Fibroblast of lung (primary cell): ENCODE results near the gene SGO1.
"Not testable (repeated sequence)": the region's sequence is repeated elsewhere in the genome, so short reads cannot be mapped to it uniquely, and the experiment has no call there.

Source experiments
- EZH2 ChIP-seq: IDR thresholded peaks from 2 replicates; pipeline ENCODE4 v1.5.1; 2012; ENCODE audit warnings: low read length, control low read depth, mild to moderate bottlenecking; ENCODE audit errors: missing control alignments
- TF ChIP-seq, protein P1 (sequence below), 2 donors: IDR thresholded peaks in 1 of 2; conservative IDR thresholded peaks in 1 of 2; 1 replicate in 1 of 2; 2 replicates in 1 of 2; pipeline ENCODE4 v1.5.1; 2011 to 2012; ENCODE audit warnings: low read length in 2 of 2, control low read depth in 1 of 2, inconsistent platforms in 1 of 2, low read depth in 1 of 2, mild to moderate bottlenecking in 1 of 2

DNA sequence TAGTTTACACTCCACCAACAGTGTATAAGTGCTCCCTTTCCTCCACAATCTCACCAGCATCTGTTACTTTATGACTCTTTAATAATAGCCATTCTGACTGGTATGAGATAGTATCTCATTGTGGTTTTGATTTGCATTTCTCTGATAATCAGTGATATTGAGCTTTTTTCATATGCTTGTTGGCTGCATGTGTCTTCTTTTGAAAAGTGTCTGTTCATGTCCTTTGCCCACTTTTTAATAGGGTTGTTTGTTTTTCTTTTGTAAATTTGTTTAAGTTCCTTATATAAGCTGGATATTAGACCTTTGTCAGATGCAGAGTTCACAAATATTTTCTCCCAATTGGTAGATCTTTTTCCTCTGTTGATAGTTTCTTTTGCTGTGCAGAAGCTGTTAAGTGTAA, 19.9 kb upstream of the SGO1 start:
- TF ChIP-seq, protein P1, sequence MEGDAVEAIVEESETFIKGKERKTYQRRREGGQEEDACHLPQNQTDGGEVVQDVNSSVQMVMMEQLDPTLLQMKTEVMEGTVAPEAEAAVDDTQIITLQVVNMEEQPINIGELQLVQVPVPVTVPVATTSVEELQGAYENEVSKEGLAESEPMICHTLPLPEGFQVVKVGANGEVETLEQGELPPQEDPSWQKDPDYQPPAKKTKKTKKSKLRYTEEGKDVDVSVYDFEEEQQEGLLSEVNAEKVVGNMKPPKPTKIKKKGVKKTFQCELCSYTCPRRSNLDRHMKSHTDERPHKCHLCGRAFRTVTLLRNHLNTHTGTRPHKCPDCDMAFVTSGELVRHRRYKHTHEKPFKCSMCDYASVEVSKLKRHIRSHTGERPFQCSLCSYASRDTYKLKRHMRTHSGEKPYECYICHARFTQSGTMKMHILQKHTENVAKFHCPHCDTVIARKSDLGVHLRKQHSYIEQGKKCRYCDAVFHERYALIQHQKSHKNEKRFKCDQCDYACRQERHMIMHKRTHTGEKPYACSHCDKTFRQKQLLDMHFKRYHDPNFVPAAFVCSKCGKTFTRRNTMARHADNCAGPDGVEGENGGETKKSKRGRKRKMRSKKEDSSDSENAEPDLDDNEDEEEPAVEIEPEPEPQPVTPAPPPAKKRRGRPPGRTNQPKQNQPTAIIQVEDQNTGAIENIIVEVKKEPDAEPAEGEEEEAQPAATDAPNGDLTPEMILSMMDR (conservative IDR thresholded peaks at IDR 0.05 in 1 of 2, IDR thresholded peaks at IDR 0.05 in 1 of 2; ENCODE audit: low read depth in 1 of 2, low read length in 2 of 2), result not testable (repeated sequence)
- TF ChIP-seq EZH2, result not testable (repeated sequence)
